Muscle of arm (tissue), 12 donors: ENCODE measurements around the gene CTBP1. TPM values are rescaled to one million over a fixed set of nuclear protein-coding genes. Genes with fewer than 3 reads are reported as not detected.
A peak's percentile ranks its signal among the peaks of the same experiment; 100 is the strongest.

Experiments
- DNase-seq: peaks from one replicate; pipeline ENCODE4 v3.0.0-alpha.2; 2013
- polyA plus RNA-seq, 12 donors: library from polyadenylated mRNA; unstranded; fragments of 120-200 nt; gene quantifications; one replicate each; pipeline ENCODE4 v1.2.1, GENCODE V29; 2013; ENCODE audit not compliant: insufficient read length in 12 of 12

The CTBP1 gene
- polyA plus RNA-seq, 12 donors = 78.0 to 2,748 (median 94.9) TPM

DNA sequence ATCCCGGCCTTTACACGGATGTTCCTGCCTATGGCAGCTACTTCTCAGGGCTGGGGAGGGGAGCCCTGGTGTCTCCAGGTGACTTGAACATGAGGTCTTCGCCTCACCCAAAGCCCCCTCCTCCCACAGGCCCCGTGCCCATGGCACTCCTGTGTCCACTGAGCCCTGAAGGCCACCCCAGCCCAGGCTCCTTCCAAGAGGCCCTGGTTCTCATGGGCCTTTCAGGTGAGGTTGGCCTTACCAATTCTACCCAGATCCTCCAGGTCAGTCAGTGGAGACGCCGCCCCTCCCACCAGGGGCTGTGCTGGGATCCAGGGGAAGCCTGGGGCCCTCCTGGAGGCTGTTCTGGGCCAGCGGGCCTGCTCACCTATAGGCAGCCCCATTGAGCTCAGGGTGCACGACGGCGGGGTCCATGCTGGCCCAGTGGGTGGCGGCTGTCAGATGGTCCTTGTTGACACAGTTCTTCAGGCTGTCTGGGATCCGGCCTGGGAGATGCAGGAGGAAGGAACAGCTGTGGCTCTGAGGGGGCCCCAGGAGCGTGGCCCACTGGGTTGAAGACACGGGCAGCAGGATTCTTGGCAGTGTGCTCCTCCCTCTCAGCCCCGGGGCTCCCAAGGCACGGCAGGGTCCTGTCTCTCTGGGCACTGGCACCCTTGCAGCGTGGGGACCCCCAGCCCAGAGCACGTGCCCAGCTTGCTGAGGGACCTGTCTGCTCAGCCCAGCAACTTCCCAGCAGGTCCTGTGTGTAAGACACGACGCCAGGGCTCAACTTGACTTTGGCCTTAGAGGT is 36.2 kb downstream of the CTBP1 start:
- no peak for DNase-seq

DNA sequence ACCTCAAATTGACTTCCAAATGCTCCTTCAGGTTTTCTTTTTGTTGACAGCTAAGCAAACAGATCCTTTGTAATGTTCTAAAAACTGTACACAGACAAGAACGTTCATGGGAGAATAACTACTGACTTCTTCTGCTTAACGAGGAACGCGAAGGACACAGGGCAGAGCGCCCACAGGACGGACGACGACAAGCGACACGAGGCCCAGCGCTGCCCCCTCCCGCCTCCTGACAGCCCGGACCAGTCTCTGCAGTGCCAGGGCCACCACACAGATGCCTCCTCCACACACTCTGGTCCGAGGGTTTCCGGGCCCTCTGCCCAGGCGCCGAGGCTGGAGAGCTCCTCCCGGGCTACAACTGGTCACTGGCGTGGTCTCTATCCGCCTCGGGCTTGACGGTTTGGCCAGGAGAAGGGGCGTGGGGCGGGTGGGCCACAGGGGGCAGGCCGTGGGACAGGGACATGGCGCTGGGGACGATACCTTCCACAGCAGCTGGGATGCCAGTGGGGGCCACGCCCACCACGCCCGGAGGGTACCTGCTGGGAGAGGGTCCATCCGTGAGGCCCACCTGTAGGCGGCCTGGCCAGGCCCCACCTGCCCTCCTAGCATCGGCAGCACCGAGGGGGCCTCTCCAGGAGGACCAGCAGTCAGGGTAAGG is 36.9 kb downstream of the CTBP1 start:
- DNase-seq = no peak

DNA sequence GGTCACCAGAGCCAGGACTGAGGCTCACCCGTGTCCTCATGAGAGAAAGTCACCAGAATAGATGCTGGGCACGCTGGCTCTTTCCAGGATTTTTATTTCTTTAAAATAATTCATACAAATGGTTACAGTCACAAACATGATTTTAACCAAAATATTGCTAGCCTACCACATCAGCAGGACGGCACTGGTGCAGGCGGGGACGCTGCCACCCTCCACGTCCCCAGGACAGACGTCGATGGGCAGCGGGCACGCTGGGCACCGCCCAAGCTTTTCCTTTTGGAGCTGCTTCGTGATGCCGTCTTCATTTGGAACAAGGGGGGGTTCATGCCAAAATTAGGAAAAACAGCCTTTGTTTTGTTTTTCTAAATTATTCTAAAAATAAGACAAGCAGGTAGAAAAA is 37.6 kb downstream of the CTBP1 start:
- DNase-seq = no peak

DNA sequence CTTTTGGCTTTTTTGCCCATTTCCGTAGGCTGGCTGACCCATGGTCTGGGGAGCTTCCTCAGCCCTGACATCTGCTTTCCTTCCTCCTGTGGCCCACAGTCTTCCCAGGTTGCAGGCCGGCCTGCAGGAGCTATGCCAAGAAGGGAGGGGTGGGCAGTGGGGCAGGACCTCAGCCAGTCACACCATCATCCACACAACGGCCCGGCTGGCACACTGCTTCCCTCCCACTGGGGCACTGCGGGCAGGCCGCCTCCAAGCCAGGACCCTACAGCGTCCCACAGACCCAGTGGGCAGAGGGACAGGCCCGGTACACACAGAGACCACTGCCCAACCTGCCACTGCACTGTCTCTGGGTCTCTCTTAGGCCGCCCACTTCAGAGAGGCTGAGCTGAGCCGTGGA is 38.0 kb downstream of the CTBP1 start:
- DNase-seq = no peak

DNA sequence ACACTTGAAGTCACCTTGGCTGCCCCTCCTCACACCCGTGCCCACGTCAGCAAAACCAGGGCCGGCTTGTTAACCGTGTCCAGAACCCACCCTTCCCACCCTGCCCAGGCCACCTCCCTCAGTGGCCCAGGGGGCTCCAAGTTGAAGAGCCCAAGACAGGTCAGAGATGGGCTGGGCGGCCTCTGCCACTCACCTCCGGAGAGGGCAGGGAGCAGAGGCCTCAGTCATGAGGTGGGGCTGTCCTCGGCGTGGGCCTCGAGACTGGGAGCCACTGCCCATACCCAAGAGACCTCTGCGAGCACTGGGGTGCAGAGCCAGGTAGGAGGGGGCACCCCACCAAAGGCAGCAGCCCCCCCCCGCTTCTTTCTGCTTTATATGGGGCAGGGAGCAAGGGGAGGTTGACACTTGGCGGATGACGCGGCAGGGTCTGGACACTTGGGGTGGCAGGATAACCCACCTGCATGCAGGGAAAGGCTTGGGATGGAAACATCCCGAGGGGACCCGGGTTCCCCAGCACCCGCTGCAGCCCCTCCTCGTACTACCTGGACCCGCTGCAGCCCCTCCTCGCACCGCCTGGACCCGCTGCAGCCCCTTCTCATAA is 38.6 kb downstream of the CTBP1 start:
- no peak for DNase-seq

DNA sequence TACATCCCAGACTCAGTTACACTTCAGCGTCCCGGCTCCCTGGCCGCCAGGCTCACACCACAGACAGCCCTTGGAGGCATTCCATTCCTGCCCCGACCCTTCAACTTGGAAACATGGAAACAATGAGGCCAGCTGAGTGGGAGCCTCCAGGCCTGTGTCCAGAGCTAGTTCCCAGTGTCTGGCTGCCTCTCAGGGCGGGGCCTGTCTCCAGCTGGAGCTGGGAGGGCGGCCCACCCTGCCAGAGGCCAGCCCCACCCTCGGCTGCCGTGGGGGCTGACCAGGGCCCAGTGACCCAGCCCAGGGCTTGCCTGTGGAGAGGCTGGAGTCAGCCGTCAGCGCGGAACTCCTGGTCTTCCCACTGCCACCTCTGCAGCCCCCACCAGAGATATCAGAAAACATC is 39.1 kb downstream of the CTBP1 start:
- peak; percentile 87 for DNase-seq

DNA sequence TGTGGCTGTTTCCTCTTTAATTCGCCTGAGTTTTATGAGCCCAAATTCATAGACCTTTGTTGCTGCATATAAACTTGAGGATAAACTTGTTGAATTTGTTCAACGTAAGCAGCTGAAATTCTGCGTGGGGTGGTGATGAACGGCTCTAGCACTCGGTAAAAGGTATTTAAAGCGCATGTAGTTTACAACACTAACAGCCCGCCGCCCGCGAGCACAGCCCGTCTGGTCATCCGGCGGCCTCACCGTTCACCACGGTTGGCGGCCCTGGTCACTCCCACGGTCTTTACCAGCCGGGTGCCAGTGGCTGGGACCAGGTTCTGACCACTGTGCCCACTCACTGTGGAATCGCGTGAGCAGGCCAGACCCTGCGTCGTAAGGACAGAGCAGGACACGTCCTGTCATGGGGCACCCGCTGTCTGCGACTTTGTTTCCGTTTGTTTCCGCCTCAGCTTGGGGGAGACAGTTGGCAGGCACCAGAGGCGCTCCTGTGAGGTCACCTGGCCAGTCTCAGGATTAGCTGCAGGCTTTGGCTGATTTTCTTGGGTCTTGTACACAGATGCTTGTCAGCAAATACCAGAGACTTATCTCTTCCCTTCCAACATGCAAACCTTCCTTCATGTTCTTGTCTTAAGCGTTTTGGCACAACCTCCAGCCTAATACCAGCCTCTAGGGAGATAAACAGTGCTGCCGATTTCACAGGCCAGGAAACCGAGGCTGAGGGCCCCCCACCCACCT is 39.8 kb downstream of the CTBP1 start:
- DNase-seq = no peak

DNA sequence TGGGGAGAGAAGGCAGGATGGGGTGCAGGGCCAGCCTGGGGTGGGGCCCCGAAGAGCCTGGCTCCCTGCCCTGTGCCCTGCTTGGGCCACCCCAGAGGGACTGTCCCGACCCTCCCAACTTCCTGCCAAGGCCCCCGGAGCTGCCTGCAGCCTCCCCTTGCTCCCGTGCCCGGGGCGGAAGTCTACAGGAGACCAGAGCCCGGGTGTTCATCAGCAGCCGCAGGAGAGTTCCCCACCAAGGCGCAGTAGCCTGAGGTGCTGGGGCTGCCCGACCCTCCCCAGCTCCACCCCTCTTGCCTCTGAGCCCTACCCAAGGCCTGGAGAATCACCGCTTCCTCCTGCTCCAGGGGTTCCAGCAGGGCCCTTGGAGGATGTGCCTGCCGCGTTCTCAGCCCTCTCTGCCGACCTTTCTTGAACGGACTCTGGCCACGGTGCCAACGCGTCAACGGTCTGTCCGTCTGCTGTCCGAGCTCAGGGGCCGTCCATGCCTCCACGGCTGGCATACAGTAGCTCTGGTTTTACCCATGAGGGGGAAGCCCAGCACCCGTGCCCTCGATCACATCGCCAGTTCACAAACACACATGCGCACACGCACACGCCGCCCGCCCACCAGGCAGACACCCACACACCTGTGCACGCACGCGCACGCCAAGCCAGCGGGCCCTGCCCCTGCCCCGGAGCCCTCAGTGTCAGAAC is 40.5 kb downstream of the CTBP1 start:
- no peak for DNase-seq

DNA sequence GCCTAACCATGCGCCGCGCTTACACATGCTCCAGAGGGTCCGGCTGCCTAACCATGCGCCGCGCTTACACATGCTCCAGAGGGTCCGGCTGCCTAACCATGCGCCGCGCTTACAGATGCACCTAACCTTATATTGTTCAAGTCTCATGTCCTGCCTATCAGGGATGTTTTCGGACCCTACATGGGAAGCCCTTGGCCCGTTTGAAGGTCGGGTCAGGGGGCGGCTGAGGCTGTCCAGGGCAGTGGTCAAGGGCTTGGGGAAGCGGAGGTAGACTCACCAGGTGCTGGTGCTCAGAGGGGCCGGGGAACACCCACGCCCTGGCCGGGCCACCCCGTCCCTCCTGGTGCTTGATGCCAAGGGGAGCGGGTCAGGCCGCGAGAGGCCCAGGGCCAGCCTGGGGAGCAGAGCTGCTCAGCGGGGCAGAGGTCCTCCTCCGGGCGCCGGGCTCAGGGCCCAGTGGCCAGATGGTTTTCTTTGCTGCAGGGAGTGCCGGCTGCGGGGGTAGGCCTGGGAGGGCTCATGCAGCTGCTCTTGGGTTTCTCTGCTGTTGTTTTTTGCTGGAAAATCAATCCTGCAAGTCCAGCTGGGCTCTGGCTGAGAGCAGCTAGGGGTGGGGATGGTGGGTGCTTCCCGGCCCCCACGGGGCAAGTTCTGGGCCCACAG is 41.2 kb downstream of the CTBP1 start:
- peak; percentile 76 for DNase-seq

DNA sequence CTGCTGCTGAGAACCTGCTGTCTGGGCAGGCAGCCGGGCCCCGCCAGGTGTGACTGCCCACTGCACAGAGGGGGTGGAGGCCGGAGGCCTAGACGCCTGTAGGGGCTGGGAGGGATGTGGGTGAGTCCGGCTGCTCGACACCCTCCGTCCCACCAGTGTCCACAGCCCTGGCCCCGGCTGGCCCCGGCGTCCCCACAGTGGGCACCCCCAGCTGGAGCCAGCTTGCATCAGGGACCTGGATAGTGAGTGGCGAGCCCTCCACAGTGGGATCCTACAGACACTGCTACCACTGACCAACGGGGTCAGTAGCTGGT is 41.8 kb downstream of the CTBP1 start:
- DNase-seq = no peak

DNA sequence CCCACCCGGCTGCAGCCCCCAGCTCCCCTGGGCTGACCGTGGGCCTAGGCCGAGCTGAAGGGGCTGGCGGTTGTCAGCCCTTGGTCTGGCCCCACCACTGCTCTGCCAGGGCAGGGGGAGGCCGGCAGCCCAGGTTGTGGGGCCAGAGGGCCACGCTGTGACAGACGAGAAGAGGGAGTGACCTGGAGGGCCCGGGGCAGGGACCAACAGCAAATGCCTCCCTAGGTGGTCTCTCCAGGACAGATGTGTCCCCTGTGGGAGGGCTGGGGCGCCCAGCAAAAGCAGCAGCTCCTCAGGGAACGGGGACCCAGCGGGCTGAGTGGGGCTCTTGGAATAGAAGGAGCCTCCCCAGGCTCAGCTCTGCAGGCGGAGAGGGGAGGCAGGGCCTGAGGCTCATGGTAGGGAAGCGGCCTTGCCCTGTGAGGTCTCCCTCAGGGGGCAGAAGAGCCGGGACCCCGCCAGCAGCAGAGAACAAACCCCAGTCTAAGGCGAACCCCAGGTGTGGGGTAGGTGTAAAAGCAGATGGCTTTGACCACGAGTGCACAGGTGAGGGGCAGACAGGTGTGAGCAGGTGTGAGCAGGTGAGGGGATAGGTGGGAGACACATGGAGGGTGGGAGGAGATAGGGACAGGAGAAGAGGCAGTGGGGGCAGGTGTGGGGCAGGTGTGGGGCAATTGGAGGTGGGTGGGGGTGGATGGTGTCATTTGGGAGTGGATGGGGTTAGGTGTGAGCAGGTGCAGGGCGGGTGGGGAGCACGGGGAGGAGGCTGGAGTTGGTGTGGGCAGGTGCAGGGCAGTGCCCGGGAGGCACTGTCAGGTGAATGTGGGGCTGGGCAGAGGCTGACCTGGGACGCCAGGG is 42.4 kb downstream of the CTBP1 start:
- no peak for DNase-seq

DNA sequence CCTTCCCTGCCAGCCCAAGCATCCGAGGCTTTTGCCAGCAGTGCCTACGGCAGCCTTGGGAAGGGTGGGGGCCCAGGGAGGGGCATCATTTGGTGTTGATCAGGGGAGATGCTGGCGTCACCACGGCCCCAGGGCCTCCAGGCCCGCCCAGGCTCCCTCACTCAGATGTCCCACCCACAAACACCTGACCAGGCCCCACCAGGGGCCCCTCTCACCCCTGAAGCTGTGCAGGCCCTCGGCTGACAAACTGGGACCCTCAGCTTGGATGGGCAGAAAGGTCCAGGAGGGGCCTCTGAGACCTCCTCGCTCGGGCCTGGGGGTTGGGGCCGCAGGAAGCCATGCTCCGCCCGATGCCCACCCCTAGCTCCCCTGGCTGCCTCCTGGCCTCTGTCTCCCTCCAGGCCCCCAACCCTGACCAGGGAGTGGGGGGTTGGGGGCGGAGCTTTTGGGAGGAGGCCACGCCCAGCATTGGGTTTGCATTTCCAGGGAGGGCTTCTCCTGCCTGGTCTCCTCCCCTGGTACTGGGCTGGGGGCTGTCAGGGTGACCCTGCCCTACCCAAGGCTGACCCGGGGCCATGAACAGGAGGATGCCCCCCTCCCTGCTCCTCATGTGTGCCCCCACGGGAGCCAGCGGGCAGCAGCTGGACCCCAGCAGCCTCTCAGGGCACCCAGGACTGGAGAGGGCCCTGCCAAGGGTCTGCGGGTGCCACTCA is 43.2 kb downstream of the CTBP1 start:
- DNase-seq = no peak

DNA sequence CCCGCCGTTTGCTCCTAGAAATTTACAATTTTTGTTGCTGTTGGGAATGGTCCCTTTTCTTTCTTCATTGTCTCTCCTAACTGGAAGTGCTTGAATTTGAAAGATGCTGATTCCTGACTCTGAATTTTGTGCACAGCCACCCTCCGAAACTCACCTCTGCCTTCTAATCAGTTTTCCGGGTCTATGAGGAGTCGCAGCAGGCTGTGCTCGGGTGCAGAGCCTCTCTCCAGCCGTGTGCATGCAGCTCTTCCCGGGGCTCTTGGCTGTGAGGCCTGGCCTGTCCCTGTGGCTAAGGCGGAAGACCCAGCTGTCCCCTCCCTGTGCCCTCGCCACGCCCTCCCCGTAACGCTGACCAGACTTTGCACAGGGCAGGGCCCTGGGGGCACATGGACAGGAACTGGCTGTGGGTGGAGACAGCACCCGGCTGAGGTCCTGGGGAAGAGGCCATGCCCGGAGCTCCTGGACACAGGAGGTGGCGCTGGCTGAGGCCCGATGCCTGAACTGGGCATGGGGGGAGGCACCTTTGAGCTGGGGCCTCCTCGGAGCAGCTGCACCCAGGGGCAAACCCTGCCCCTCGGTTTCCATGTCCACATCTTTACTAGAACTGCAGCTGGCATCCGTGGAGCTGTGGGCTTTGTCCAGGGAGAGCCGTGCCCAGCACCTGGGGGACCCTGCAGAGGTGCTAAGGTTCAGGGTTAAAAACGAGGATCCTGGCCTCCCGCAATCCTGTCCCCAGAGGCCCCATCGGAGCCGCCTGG is 43.9 kb downstream of the CTBP1 start:
- DNase-seq = no peak

DNA sequence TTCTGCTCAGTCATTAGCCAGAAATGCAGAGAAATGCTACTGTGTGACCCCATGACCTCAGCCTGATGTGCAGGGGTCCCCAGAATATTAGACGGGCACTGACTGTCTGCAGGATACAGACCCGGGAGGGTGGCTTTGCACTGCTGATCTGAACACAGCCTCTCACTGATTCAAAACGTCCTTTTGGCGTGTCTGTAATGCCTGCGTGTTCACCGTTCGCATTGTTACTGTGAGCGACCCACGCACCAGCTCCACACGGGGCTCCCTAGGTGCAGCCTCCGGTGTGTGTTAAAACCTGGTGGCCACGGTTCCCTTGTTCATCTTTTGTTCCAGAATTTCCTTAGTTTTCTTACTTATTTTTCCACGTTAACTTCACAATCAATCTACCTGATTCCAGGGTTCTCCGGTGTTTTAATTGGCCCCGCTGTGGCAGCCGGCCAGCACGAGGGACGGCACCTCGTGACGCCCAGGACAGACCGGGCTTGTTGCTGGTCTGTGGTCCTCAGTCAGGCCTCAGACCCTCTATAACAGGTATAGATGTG is 44.6 kb downstream of the CTBP1 start:
- DNase-seq = no peak

DNA sequence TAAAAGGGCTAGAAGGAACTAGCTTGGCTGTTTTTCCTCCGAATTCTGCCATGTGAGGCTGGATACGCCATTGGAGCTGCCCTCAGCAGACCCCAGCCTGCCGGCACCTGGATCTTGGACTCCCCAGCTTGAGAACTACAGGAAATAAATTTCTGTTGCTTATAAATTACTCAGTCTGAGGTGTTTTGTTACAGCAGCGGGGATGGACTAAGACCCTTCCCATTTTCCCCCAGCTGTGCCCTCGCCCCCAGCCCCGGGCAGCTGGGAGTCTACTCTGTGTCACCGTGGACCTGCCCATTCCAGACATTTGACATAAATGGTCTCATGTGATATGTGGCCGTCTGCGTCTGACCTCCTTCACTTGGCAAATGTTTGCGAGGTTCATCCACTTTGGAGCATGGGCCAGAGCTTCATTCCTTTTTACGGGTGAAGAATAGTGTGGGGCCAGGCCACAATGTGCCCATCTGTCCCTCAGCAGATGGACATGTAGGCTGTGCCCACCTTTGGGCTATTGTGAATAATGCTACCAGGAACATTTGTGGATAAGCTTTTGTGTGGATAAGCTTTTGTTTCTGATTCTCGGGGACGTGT is 45.8 kb downstream of the CTBP1 start:
- no peak for DNase-seq

DNA sequence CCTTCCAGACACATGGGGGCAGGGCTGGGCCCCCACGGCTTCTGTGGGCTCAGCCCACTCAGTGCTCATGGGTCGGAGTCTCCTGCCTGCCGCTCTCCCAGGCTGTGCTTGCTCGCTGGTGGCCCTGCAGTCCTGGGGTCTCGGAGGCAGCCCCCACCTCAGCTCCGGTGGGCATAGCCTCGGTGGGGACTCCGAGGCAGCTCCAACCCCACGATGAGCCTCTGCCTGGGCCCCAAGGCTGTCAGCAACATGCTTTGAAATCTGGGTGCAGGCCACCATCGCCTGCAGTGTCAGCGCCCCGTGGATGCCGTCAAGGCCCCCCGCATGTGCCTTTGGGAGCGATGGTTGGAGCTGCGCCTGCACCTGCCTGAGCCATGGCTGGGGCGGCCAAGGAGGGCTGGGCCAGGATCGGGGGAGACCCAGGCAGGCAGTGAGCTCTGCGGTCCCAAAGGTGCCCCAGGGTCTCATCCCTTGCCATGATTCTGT is 46.4 kb downstream of the CTBP1 start:
- DNase-seq = no peak

DNA sequence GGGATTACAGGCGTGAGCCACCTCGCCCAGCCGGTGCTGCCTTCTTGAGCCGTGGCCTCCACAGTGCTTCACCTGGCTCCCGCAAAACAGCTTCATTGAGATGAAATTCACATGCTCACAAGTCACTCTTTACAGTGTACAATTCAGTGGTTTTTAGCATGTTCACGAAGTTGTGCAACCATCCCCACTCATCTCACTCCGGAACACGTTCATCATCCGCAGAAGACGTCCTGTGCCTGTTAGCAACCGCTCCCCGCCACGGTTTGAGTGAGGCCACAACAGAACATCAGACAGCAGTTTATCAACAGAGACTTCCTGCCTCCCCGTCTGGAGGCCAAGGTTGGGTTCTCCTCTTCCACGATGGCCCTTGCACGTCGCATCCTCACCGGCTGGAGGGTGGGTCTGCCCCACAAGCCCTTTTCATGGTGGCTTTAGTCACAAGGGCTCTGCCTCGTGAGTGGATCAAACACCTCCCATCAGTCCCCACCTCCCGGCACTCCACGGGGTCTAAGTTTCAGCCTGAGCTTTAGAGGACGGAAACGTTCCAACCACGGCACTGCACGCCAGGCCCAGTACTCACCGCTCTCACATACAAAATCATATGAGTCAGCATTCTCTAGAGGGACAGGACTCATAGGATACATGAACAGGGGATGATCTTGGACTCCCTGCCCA is 46.9 kb downstream of the CTBP1 start:
- DNase-seq = no peak
